ENCODE results near the gene ADD2. TPM values are rescaled to one million over a fixed set of nuclear protein-coding genes. Genes with fewer than 3 reads are reported as not detected.

ADD2 gene
- total RNA-seq, 6 experiments from 2014 or later: not detected

DNA sequence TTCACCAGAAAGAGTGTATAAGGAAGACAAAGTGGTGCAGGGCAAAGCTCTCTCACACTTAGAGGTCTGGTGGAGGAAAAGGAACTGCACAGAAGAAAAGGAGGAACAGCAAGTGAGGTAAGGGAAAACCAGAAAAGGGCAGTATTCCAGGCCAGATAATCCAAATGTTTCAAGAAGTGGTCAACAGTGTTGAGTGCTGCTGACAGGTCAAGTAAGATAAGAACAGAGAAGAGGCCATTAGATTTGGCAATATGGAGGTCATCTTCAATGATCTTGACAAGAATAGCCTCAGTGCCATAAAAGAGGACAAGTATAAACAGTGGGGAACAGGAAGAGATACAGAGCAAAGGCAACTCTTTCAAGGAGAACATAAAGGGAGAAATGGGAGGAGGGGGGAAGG lies 15.0 kb downstream of the ADD2 start:
- no peak overlapping the region for H3K4me3 Mint-ChIP-seq
- H3K27ac Mint-ChIP-seq: no peak overlapping the region
- no peaks in the 10 kb centered on the region for H3K4me1 Mint-ChIP-seq (ENCODE audit: low read depth)
- H3K27me3 Mint-ChIP-seq (ENCODE audit: insufficient read depth): peaks cover 11% of the 10 kb centered on the region; the same call in 1 of the 2 replicates
- TF ChIP-seq, protein P1, sequence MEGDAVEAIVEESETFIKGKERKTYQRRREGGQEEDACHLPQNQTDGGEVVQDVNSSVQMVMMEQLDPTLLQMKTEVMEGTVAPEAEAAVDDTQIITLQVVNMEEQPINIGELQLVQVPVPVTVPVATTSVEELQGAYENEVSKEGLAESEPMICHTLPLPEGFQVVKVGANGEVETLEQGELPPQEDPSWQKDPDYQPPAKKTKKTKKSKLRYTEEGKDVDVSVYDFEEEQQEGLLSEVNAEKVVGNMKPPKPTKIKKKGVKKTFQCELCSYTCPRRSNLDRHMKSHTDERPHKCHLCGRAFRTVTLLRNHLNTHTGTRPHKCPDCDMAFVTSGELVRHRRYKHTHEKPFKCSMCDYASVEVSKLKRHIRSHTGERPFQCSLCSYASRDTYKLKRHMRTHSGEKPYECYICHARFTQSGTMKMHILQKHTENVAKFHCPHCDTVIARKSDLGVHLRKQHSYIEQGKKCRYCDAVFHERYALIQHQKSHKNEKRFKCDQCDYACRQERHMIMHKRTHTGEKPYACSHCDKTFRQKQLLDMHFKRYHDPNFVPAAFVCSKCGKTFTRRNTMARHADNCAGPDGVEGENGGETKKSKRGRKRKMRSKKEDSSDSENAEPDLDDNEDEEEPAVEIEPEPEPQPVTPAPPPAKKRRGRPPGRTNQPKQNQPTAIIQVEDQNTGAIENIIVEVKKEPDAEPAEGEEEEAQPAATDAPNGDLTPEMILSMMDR (IDR thresholded peaks at IDR 0.05): no peak
- no peaks in the 10 kb centered on the region for H3K36me3 Mint-ChIP-seq (ENCODE audit: low read depth)
- H3K9me3 Mint-ChIP-seq: no peaks in the 10 kb centered on the region
- DNase-seq: no peak

DNA sequence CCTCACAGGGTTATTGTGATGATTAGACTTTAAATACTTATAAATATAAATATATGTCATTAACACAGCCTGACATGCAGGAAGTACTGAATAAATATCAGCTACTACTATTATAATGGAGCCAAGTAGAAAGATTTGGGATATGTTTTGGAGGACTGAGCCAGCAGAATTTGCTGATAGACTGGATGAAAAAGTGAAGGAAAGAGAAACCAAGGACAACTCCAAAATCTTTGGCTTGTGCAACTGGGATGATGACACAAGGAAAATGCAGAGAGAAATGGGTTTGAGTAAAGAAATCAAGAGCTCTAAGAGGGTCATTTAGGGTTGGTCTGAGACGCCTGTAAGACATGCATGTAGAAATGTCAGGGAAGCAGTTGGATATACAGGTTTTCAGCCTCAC lies 15.6 kb downstream of the ADD2 start:
- no peaks in the 10 kb centered on the region for H3K4me1 Mint-ChIP-seq (ENCODE audit: low read depth)
- H3K4me3 Mint-ChIP-seq: no peak overlapping the region
- no peaks in the 10 kb centered on the region for H3K36me3 Mint-ChIP-seq (ENCODE audit: low read depth)
- DNase-seq: no peak
- TF ChIP-seq, protein P1 (IDR thresholded peaks at IDR 0.05): no peak
- peaks cover 11% of the 10 kb centered on the region; the same call in 1 of the 2 replicates for H3K27me3 Mint-ChIP-seq (ENCODE audit: insufficient read depth)
- H3K9me3 Mint-ChIP-seq: no peaks in the 10 kb centered on the region
- H3K27ac Mint-ChIP-seq: no peak overlapping the region

DNA sequence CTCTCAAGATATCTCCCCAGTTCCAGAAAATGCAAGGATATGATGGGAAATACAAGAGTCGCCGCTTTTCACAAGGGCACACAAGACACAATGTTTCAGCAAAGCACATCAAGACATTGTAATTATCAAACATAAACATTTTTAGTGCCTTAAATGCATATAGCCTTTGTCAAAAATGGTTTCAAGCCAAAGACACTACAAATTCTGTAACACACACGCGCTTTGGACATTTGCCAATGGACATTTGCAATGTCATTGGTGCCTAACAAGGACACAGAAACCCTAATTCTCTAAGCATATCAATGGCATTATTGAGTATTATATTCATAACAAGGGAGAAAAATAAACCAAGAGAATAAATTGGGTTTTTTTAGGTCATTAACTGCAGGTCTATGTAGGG lies 16.1 kb downstream of the ADD2 start:
- TF ChIP-seq, protein P1 (IDR thresholded peaks at IDR 0.05): no peak
- H3K4me3 Mint-ChIP-seq: no peak overlapping the region
- no peaks in the 10 kb centered on the region for H3K36me3 Mint-ChIP-seq (ENCODE audit: low read depth)
- H3K27ac Mint-ChIP-seq: no peak overlapping the region
- peaks cover 11% of the 10 kb centered on the region; the same call in 1 of the 2 replicates for H3K27me3 Mint-ChIP-seq (ENCODE audit: insufficient read depth)
- no peak for DNase-seq
- no peaks in the 10 kb centered on the region for H3K4me1 Mint-ChIP-seq (ENCODE audit: low read depth)
- H3K9me3 Mint-ChIP-seq: no peaks in the 10 kb centered on the region

DNA sequence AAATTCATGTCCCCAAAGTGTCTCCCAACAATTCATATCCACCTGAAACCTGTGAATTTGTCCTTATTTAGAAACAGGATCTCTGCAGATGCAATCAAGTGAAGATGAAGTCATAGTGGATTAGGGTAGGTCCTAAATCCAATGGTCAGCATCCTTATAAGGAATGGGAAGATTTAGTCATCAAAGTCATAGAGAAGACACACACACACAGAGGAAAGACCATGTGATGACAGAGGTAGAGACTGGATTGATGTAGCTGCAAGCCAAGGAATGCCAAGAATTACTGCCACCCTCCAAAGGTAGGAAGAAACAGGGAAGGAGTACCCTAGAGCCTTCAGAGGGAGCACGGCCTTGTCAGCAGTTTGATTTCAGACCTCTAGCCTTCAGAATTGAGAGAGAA lies 17.7 kb downstream of the ADD2 start:
- DNase-seq: no peak
- Mint-ChIP-seq H3K9me3 (no peaks in the 10 kb centered on the region), H3K4me1 (ENCODE audit: low read depth) (no peaks in the 10 kb centered on the region), H3K27ac (no peak overlapping the region), H3K27me3 (ENCODE audit: insufficient read depth) (peaks cover 9% of the 10 kb centered on the region; the same call in 1 of the 2 replicates), H3K36me3 (ENCODE audit: low read depth) (no peaks in the 10 kb centered on the region), H3K4me3 (no peak overlapping the region)
- TF ChIP-seq, protein P1 (IDR thresholded peaks at IDR 0.05): no peak

DNA sequence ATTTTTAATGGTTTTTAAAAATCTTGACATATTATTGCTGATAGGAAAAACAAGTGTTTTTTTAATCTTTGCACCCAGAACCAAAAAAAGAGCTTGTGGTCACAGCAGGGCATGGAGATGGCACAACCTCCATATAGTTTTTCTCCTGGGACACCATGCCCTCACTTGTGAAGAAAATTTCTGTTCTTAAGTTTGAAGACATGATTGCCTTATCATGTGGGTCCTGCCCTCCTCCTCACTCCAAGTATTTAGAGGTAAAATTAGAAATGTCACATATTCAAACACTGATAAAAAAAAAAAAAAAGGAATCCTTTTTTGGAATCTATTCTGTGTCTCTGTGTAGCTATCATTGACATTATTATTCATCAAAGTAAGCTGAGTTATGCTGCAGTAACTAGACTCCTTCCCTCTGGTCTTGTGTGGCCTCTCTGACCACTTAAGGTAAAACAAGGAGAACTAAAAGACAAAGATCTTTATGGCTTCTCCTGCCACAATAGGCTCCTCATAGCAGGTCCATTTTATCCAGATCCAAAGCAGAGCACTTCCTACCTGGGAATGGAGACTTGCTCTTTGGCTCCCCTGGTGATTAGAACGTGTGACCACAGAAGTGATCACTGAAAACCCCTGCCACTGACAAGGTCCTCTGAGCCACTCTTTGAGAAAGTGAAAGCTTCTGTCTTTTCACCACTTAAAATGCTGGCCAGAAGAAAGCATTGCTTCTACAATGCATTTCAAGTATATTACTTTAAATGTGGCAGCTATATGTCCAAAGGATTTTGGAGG lies 19.8 kb downstream of the ADD2 start:
- Mint-ChIP-seq H3K36me3 (ENCODE audit: low read depth) (no peaks in the 10 kb centered on the region), H3K27ac (no peak overlapping the region), H3K4me1 (ENCODE audit: low read depth) (no peaks in the 10 kb centered on the region), H3K9me3 (no peaks in the 10 kb centered on the region), H3K4me3 (no peak overlapping the region), H3K27me3 (ENCODE audit: insufficient read depth) (peaks cover 17% of the 10 kb centered on the region)
- TF ChIP-seq, protein P1 (IDR thresholded peaks at IDR 0.05): no peak
- no peak for DNase-seq
